WTC11 (cell line): ENCODE results near the gene TRIM25.

ENCODE experiments used
- TF ChIP-seq, protein P1 (sequence below): sonication (generic); formaldehyde crosslinking; IDR thresholded peaks from 2 replicates; pipeline ENCODE4 v1.8.1; 2023; ENCODE audit warnings: mild to moderate bottlenecking, missing genetic modification reagents, moderate library complexity
- TF ChIP-seq, protein P2 (sequence below): sonication (generic); formaldehyde crosslinking; IDR thresholded peaks from 2 replicates; pipeline ENCODE4 v1.8.0; 2023; ENCODE audit warnings: mild to moderate bottlenecking, missing genetic modification reagents

DNA sequence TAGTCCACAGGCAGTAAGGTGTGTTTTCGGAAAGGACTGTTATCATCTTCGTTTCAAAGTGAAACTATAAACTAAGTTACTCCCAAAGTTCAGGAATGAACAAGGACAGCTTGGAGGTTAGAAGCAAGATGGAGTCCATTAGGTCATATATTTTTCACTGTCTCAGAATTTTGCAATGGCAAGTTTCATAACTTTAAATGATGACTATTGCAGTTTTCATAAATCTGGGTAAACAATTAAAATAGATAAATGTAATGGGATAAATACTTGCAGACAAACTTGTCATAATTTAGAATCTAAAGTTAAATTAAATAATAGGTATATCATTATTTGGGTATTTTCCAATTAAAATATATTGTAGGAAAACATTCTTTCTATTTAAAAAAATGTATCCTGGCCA is 14.7 kb upstream of the TRIM25 start:
- TF ChIP-seq, protein P1, sequence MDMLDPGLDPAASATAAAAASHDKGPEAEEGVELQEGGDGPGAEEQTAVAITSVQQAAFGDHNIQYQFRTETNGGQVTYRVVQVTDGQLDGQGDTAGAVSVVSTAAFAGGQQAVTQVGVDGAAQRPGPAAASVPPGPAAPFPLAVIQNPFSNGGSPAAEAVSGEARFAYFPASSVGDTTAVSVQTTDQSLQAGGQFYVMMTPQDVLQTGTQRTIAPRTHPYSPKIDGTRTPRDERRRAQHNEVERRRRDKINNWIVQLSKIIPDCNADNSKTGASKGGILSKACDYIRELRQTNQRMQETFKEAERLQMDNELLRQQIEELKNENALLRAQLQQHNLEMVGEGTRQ = no peak
- TF ChIP-seq, protein P2, sequence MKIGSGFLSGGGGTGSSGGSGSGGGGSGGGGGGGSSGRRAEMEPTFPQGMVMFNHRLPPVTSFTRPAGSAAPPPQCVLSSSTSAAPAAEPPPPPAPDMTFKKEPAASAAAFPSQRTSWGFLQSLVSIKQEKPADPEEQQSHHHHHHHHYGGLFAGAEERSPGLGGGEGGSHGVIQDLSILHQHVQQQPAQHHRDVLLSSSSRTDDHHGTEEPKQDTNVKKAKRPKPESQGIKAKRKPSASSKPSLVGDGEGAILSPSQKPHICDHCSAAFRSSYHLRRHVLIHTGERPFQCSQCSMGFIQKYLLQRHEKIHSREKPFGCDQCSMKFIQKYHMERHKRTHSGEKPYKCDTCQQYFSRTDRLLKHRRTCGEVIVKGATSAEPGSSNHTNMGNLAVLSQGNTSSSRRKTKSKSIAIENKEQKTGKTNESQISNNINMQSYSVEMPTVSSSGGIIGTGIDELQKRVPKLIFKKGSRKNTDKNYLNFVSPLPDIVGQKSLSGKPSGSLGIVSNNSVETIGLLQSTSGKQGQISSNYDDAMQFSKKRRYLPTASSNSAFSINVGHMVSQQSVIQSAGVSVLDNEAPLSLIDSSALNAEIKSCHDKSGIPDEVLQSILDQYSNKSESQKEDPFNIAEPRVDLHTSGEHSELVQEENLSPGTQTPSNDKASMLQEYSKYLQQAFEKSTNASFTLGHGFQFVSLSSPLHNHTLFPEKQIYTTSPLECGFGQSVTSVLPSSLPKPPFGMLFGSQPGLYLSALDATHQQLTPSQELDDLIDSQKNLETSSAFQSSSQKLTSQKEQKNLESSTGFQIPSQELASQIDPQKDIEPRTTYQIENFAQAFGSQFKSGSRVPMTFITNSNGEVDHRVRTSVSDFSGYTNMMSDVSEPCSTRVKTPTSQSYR (CRISPR knock-in tag) = no peak
